Hepatocyte (in vitro differentiated cells): ENCODE measurements around the gene PLG.

Experiments
- CTCF ChIP-seq: fragments of 200-600 bp; sonication (generic); IDR thresholded peaks from 2 replicates; pipeline ENCODE4 v1.5.1; 2016; ENCODE audit warnings: antibody characterized with exemption, mild to moderate bottlenecking; ENCODE audit not compliant: poor library complexity
- EZH2 ChIP-seq: fragments of 200-600 bp; sonication (generic); IDR thresholded peaks from 2 replicates; pipeline ENCODE4 v1.6.1; 2016; ENCODE audit warnings: antibody characterized with exemption, mild to moderate bottlenecking, borderline replicate concordance
- EZH2phosphoT487 ChIP-seq: fragments of 200-600 bp; sonication (generic); IDR thresholded peaks from one replicate; pipeline ENCODE4 v1.6.1; 2018; ENCODE audit warnings: antibody characterized with exemption, mild to moderate bottlenecking, low read depth, moderate library complexity; ENCODE audit not compliant: unreplicated experiment, severe bottlenecking

DNA sequence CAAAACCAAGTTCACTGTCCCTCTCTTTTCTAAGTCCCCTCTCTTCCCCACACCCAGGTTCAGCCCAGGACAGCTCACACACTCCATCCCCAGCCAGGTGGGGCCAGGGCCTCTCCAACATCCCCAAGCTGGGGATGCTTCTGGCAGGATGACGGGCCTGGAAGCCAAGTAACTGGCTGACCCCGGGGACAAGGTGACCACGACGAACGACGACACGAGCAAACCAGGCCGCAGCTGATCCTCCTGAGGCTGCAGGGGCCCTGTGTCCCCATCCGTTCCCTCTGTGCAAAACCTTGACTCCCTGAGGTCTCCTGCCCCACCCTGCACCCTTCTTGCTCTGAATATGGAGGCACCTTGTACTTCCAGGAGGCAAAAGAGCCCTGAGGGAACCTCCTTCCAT is 11.6 kb upstream of the PLG start:
- TF ChIP-seq CTCF = no peak
- TF ChIP-seq EZH2 = no peak
- no peak for TF ChIP-seq EZH2phosphoT487
